ENCODE measurements around the gene GMIP.
"Not testable (repeated sequence)": the region's sequence is repeated elsewhere in the genome, so short reads cannot be mapped to it uniquely, and the experiment has no call there.

Gene GMIP

GRCh38 chr19:19633711-19634515, 9.5 kb downstream of the GMIP start:
- DNase-seq = no peak

- DNase-seq = no peak
Measured at GRCh38 chr19:19632661-19633060, 10.8 kb downstream of the GMIP start.

GRCh38 chr19:19631346-19631745, 12.1 kb downstream of the GMIP start:
- DNase-seq = no peak

- no peak for DNase-seq
Measured at GRCh38 chr19:19630426-19630825, 13.0 kb downstream of the GMIP start.

- no peak for DNase-seq
Measured at GRCh38 chr19:19630062-19630414, 13.4 kb downstream of the GMIP start.

GRCh38 chr19:19628501-19629134, 14.8 kb downstream of the GMIP start:
- no peak for DNase-seq

- DNase-seq = no peak
Measured at GRCh38 chr19:19627621-19628500, 15.6 kb downstream of the GMIP start, which contains the start of gene LPAR2. Gene LPAR2, minus strand, starts transcription at chr19:19628220. Its CDS starts 945 bp downstream, at chr19:19627275.

GRCh38 chr19:19626516-19627472, 16.7 kb downstream of the GMIP start:
- no peak for DNase-seq

- DNase-seq = no peak
Measured at GRCh38 chr19:19624032-19624570, 19.4 kb downstream of the GMIP start.

GRCh38 chr19:19623383-19623782, 20.1 kb downstream of the GMIP start:
- DNase-seq = no peak

GRCh38 chr19:19619849-19620210, 23.6 kb downstream of the GMIP start:
- DNase-seq = no peak

GRCh38 chr19:19619181-19619848, 24.1 kb downstream of the GMIP start:
- DNase-seq = no peak

- DNase-seq = no peak
Measured at GRCh38 chr19:19618219-19619051, 25.0 kb downstream of the GMIP start, which contains the start of gene PBX4. Gene PBX4, minus strand, starts transcription at chr19:19618687. Its CDS starts 58 bp downstream, at chr19:19618629.

- DNase-seq = peak; percentile 50
Measured at GRCh38 chr19:19615086-19615485, 28.4 kb downstream of the GMIP start.

- no peak for DNase-seq
Measured at GRCh38 chr19:19613506-19613905, 30.0 kb downstream of the GMIP start.

GRCh38 chr19:19610376-19611202, 32.9 kb downstream of the GMIP start:
- no peak for DNase-seq

- DNase-seq = not testable (repeated sequence)
Measured at GRCh38 chr19:19606686-19607085, 36.8 kb downstream of the GMIP start.

GRCh38 chr19:19606021-19606420, 37.4 kb downstream of the GMIP start:
- no peak for DNase-seq

- DNase-seq = no peak
Measured at GRCh38 chr19:19602713-19603324, 40.6 kb downstream of the GMIP start.

Measured in NK-92 treated with Interleukin-12 subunit alpha and Interleukin-12 subunit beta, amount 100 ng/mL, for 24 hours (cell line).